Right atrium auricular region (tissue), 2 donors: ENCODE measurements around the gene AREG. TPM values are rescaled to one million over a fixed set of nuclear protein-coding genes. Genes with fewer than 3 reads are reported as not detected.

Source experiments
- DNase-seq: peaks from one replicate; pipeline ENCODE4 v3.0.0-alpha.2; 2019; ENCODE audit warnings: low spot score
- H3K27ac ChIP-seq, 2 donors: fragments of 200-600 bp; sonication (generic); 1 replicate in 1 of 2; 2 replicates in 1 of 2; pipeline ENCODE4 v1.5.1; 2016 to 2019
- H3K27me3 ChIP-seq, 2 donors: fragments of 200-600 bp; sonication (generic); one replicate each; pipeline versions ENCODE4 v1.5.1 to v1.6.0; 2017 to 2019
- H3K36me3 ChIP-seq: fragments of 200-600 bp; sonication (generic); one replicate; pipeline ENCODE4 v1.5.1; 2016
- H3K4me1 ChIP-seq, 2 donors: fragments of 200-600 bp; sonication (generic); one replicate each; pipeline versions ENCODE4 v1.5.1 to v1.6.0; 2017 to 2019
- H3K4me3 ChIP-seq, 2 donors: fragments of 200-600 bp; sonication (generic); 1 replicate in 1 of 2; 2 replicates in 1 of 2; pipeline ENCODE4 v1.5.1; 2017 to 2019; ENCODE audit warnings: mild to moderate bottlenecking in 1 of 2, moderate library complexity in 1 of 2
- H3K9me3 ChIP-seq, 2 donors: fragments of 200-600 bp; sonication (generic); one replicate each; pipeline ENCODE4 v1.5.1; 2019
- total RNA-seq, 2 donors: library from RNA; depleted of rRNA; stranded (reverse); fragments of >200 nt; gene quantifications; one replicate each; pipeline ENCODE4 v1.1.0, GENCODE V29; 2016
- TF ChIP-seq, protein P1 (sequence below), 2 donors: fragments of 200-600 bp; sonication (generic); IDR thresholded peaks; one replicate each; pipeline ENCODE4 v1.5.1; 2019; ENCODE audit warnings: antibody characterized with exemption in 2 of 2

AREG gene
- total RNA-seq, 2 donors from 2014 or later: 26.6 to 31.3 TPM

GRCh38 chr4:74479009-74479408, 34.1 kb downstream of the AREG start:
- H3K36me3 ChIP-seq: no peaks in the 10 kb centered on the region
- H3K27ac ChIP-seq: no peak overlapping the region
- H3K9me3 ChIP-seq: no peaks in the 10 kb centered on the region
- no peak overlapping the region for H3K4me3 ChIP-seq
- no peaks in the 10 kb centered on the region for H3K27me3 ChIP-seq
- TF ChIP-seq, protein P1, sequence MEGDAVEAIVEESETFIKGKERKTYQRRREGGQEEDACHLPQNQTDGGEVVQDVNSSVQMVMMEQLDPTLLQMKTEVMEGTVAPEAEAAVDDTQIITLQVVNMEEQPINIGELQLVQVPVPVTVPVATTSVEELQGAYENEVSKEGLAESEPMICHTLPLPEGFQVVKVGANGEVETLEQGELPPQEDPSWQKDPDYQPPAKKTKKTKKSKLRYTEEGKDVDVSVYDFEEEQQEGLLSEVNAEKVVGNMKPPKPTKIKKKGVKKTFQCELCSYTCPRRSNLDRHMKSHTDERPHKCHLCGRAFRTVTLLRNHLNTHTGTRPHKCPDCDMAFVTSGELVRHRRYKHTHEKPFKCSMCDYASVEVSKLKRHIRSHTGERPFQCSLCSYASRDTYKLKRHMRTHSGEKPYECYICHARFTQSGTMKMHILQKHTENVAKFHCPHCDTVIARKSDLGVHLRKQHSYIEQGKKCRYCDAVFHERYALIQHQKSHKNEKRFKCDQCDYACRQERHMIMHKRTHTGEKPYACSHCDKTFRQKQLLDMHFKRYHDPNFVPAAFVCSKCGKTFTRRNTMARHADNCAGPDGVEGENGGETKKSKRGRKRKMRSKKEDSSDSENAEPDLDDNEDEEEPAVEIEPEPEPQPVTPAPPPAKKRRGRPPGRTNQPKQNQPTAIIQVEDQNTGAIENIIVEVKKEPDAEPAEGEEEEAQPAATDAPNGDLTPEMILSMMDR (IDR thresholded peaks at IDR 0.05): no peak
- no peaks in the 10 kb centered on the region for H3K4me1 ChIP-seq
- no peak for DNase-seq

GRCh38 chr4:74480267-74480666, 35.3 kb downstream of the AREG start:
- Histone ChIP-seq H3K9me3 (no peaks in the 10 kb centered on the region), H3K36me3 (no peaks in the 10 kb centered on the region), H3K4me3 (no peak overlapping the region), H3K27me3 (no peaks in the 10 kb centered on the region), H3K4me1 (no peaks in the 10 kb centered on the region), H3K27ac (no peak overlapping the region)
- DNase-seq: no peak
- TF ChIP-seq, protein P1 (IDR thresholded peaks at IDR 0.05): no peak

- Histone ChIP-seq H3K4me3 (no peak overlapping the region), H3K27ac (no peak overlapping the region), H3K9me3 (no peaks in the 10 kb centered on the region), H3K4me1 (no peaks in the 10 kb centered on the region), H3K27me3 (no peaks in the 10 kb centered on the region), H3K36me3 (no peaks in the 10 kb centered on the region)
- TF ChIP-seq, protein P1 (IDR thresholded peaks at IDR 0.05): no peak
- DNase-seq: no peak
These were observed 37.1 kb downstream of the AREG start for GRCh38 chr4:74481891-74482609.

DNA sequence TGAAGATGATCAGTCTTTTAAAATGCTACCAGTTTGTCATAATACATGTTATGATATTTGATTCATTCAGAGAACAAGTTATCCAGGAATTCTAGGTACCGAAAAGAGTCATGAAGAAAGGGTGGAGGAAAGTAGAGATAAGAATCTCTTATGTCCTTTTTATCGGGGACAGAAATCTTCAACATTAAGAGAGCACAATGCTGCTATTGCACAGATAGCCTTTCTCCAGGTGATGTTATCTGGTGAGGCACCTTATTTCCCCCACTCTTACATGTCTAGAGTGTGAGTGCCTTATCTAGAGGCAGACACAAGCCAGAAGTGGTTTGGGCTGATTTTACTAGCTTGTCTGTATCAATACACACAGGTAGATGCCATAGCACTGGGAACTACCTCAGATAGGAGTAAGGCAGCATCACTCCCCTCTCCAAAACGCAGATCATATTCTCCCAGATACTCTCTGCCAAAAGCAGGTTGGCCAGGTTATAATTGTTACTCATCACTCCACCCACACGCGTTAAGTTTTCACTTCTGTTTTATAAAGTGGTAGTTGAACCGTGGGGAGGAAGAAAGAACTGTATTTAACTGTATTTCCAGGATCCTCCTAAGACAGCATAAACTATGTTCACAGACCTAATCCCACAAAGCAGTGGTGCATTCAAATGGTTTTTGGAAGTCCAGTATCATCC, 38.4 kb downstream of the AREG start:
- Histone ChIP-seq H3K27me3 (no peaks in the 10 kb centered on the region), H3K27ac (no peak overlapping the region), H3K36me3 (no peaks in the 10 kb centered on the region), H3K9me3 (no peaks in the 10 kb centered on the region), H3K4me1 (no peaks in the 10 kb centered on the region), H3K4me3 (no peak overlapping the region)
- TF ChIP-seq, protein P1 (IDR thresholded peaks at IDR 0.05): no peak
- no peak for DNase-seq

- no peak for DNase-seq
- Histone ChIP-seq H3K9me3 (no peaks in the 10 kb centered on the region), H3K4me1 (no peaks in the 10 kb centered on the region), H3K27ac (no peak overlapping the region), H3K27me3 (no peaks in the 10 kb centered on the region), H3K36me3 (no peaks in the 10 kb centered on the region), H3K4me3 (no peak overlapping the region)
- TF ChIP-seq, protein P1 (IDR thresholded peaks at IDR 0.05): no peak
These were observed 42.0 kb downstream of the AREG start for GRCh38 chr4:74486905-74487304.
